H1 (cell line): Measurements from ENCODE around the gene EVI5. TPM values are rescaled to one million over a fixed set of nuclear protein-coding genes. Genes with fewer than 3 reads are reported as not detected.

ENCODE experiments used
- CTCF ChIA-PET: fragments of 300-600 bp; sonication (Branson Sonifier 250); formaldehyde crosslinking; loops from one replicate; lab custom pipeline; 2021; ENCODE audit not compliant: partially characterized antibody; lab: Charles Lee
- POLR2A ChIA-PET: fragments of 300-600 bp; sonication (Branson Sonifier 250); formaldehyde crosslinking; loops from one replicate; lab custom pipeline; 2021; ENCODE audit warnings: inconsistent platforms; ENCODE audit not compliant: partially characterized antibody; lab: Charles Lee
- DNase-seq, 2 experiments: peaks; one replicate each; pipeline versions ENCODE4 v3.0.0 to v3.0.0-alpha.2; 2010 to 2022; ENCODE audit warnings: low spot score in 2 of 2, low read depth in 1 of 2, mixed read lengths in 1 of 2
- FAIRE-seq: peaks from 2 replicates; lab custom pipeline; 2011; peaks lifted over from hg19 to GRCh38; lab: Jason Lieb, UNC
- H2AFZ ChIP-seq: 2 replicates; pipeline ENCODE4 v1.8.1; 2012; ENCODE audit warnings: low read length, inconsistent platforms
- H2AK5ac ChIP-seq: 2 replicates; pipeline ENCODE4 v1.6.1; 2013; ENCODE audit warnings: low read depth, low read length
- H2BK120ac ChIP-seq: replicated peaks from 2 replicates; pipeline ENCODE3; 2013; ENCODE audit warnings: low read depth, low read length, inconsistent platforms
- H2BK12ac ChIP-seq: 2 replicates; pipeline ENCODE4 v1.6.1; 2013; ENCODE audit warnings: low read depth, low read length
- H2BK15ac ChIP-seq: 2 replicates; pipeline ENCODE4 v1.6.1; 2013; ENCODE audit warnings: low read length
- H2BK20ac ChIP-seq: 2 replicates; pipeline ENCODE4 v1.6.1; 2013; ENCODE audit warnings: low read length
- H2BK5ac ChIP-seq: 2 replicates; pipeline ENCODE4 v1.6.1; 2013; ENCODE audit warnings: low read depth, low read length
- H3K14ac ChIP-seq: 2 replicates; pipeline ENCODE4 v1.6.1; 2013; ENCODE audit warnings: inconsistent platforms; ENCODE audit not compliant: insufficient read length
- H3K18ac ChIP-seq: 2 replicates; pipeline ENCODE4 v1.6.1; 2013; ENCODE audit warnings: low read length; ENCODE audit errors: extremely low read depth
- H3K23ac ChIP-seq: 2 replicates; pipeline ENCODE4 v1.6.1; 2013; ENCODE audit warnings: inconsistent platforms; ENCODE audit not compliant: insufficient read length
- H3K23me2 ChIP-seq: 2 replicates; pipeline ENCODE4 v1.6.1; 2013; ENCODE audit warnings: low read depth, low read length
- H3K27ac ChIP-seq: 2 replicates; pipeline ENCODE4 v1.6.1; 2011; ENCODE audit warnings: low read depth, low read length, inconsistent platforms
- H3K27me3 ChIP-seq, 4 experiments: replicated peaks in 1 of 4; 1 replicate in 1 of 4; 2 replicates in 3 of 4; pipeline versions ENCODE4 v1.6.1 to v1.8.1; 2011 to 2013; ENCODE audit warnings: low read length in 3 of 4, mild to moderate bottlenecking in 3 of 4, inconsistent platforms in 2 of 4, mixed read lengths in 2 of 4, moderate library complexity in 1 of 4; ENCODE audit not compliant: control insufficient read depth in 3 of 4, insufficient read depth in 3 of 4; ENCODE audit errors: extremely low read depth in 1 of 4
- H3K36me3 ChIP-seq, 4 experiments: 2 replicates each; pipeline versions ENCODE4 v1.6.1 to v1.8.1; 2011 to 2013; ENCODE audit warnings: mild to moderate bottlenecking in 4 of 4, low read length in 3 of 4, moderate library complexity in 2 of 4, control low read depth in 1 of 4, inconsistent platforms in 1 of 4; ENCODE audit not compliant: insufficient read depth in 4 of 4, control insufficient read depth in 2 of 4
- H3K4ac ChIP-seq: replicated peaks from 2 replicates; pipeline ENCODE3; 2013; ENCODE audit warnings: low read length, low read depth, mixed read lengths, inconsistent platforms; ENCODE audit not compliant: insufficient read length
- H3K4me1 ChIP-seq, 4 experiments: replicated peaks in 1 of 4; 1 replicate in 1 of 4; 2 replicates in 3 of 4; pipeline versions ENCODE4 v1.6.1 to v1.8.1; 2011 to 2013; ENCODE audit warnings: low read length in 3 of 4, inconsistent platforms in 2 of 4, mixed read lengths in 1 of 4; ENCODE audit not compliant: insufficient read depth in 4 of 4, control insufficient read depth in 3 of 4
- H3K4me2 ChIP-seq, 2 experiments: 2 replicates each; pipeline versions ENCODE4 v1.6.1 to v1.8.1; 2011 to 2013; ENCODE audit warnings: low read depth in 2 of 2, low read length in 2 of 2, control low read depth in 1 of 2, inconsistent platforms in 1 of 2, mild to moderate bottlenecking in 1 of 2; ENCODE audit not compliant: insufficient read depth in 1 of 2
- H3K4me3 ChIP-seq, 4 experiments: fragments of 200-600, 300-600 bp in 1 of 4; sonication (generic), shearing (Covaris generic), sonication (Bioruptor Twin) in 1 of 4; 2 replicates each; pipeline versions ENCODE4 v1.5.1 to v1.8.1; 2011 to 2016; ENCODE audit warnings: low read length in 4 of 4, low read depth in 3 of 4, control low read depth in 2 of 4, inconsistent platforms in 2 of 4, mild to moderate bottlenecking in 2 of 4, mixed read lengths in 1 of 4, moderate library complexity in 1 of 4; ENCODE audit not compliant: insufficient read depth in 2 of 4; ENCODE audit errors: extremely low read depth in 1 of 4
- H3K56ac ChIP-seq: replicated peaks from 2 replicates; pipeline ENCODE3; 2013; ENCODE audit warnings: low read depth, mild to moderate bottlenecking, mixed read lengths, low read length, inconsistent platforms; ENCODE audit not compliant: insufficient read length
- H3K79me1 ChIP-seq: 2 replicates; pipeline ENCODE4 v1.6.1; 2013; ENCODE audit warnings: low read depth, low read length, control low read depth
- H3K79me2 ChIP-seq, 2 experiments: 2 replicates each; pipeline versions ENCODE4 v1.6.1 to v1.8.1; 2012 to 2013; ENCODE audit warnings: low read length in 2 of 2, mild to moderate bottlenecking in 2 of 2, inconsistent platforms in 1 of 2; ENCODE audit not compliant: insufficient read depth in 2 of 2, control insufficient read depth in 1 of 2
- H3K9ac ChIP-seq, 4 experiments: replicated peaks in 1 of 4; 1 replicate in 1 of 4; 2 replicates in 3 of 4; pipeline versions ENCODE4 v1.6.1 to v1.8.1; 2011 to 2013; ENCODE audit warnings: low read depth in 3 of 4, low read length in 3 of 4, control low read depth in 2 of 4, mild to moderate bottlenecking in 2 of 4, moderate library complexity in 2 of 4, inconsistent platforms in 1 of 4; ENCODE audit errors: extremely low read depth in 1 of 4
- H3K9me3 ChIP-seq, 2 experiments: 2 replicates each; pipeline versions ENCODE4 v1.6.1 to v1.8.1; 2012 to 2013; ENCODE audit warnings: mild to moderate bottlenecking in 2 of 2, moderate library complexity in 2 of 2, control low read depth in 1 of 2, inconsistent platforms in 1 of 2, low read depth in 1 of 2, low read length in 1 of 2, mixed read lengths in 1 of 2; ENCODE audit not compliant: insufficient read depth in 2 of 2
- H4K20me1 ChIP-seq, 2 experiments: replicated peaks in 1 of 2; 2 replicates each; pipeline versions ENCODE3 to v1.8.1; 2011 to 2013; ENCODE audit warnings: inconsistent platforms in 2 of 2, low read length in 2 of 2, mild to moderate bottlenecking in 1 of 2; ENCODE audit not compliant: insufficient read depth in 2 of 2, control insufficient read depth in 1 of 2
- H4K5ac ChIP-seq: 2 replicates; pipeline ENCODE4 v1.6.1; 2013; ENCODE audit warnings: low read length, low read depth, mixed read lengths, inconsistent platforms; ENCODE audit not compliant: insufficient read length
- H4K8ac ChIP-seq: 2 replicates; pipeline ENCODE4 v1.8.0; 2013; ENCODE audit warnings: mild to moderate bottlenecking, moderate library complexity, low read length, inconsistent platforms; ENCODE audit not compliant: insufficient read depth; ENCODE audit errors: extremely low read depth
- H4K91ac ChIP-seq: replicated peaks from 2 replicates; pipeline ENCODE3; 2013; ENCODE audit warnings: low read length, mixed read lengths, inconsistent platforms; ENCODE audit not compliant: insufficient read length
- CEBPB ChIP-seq: IDR thresholded peaks from 2 replicates; pipeline ENCODE4 v1.6.1; 2012; ENCODE audit warnings: low read depth, low read length
- KDM5A ChIP-seq: fragments of 200-600 bp; IDR thresholded peaks from 2 replicates; pipeline ENCODE4 v1.7.1; 2012; ENCODE audit warnings: mild to moderate bottlenecking, low read length, inconsistent platforms, mixed read lengths
- NANOG ChIP-seq: IDR thresholded peaks from 2 replicates; pipeline ENCODE4 v1.6.1; 2011; ENCODE audit warnings: low read length, low read depth, mild to moderate bottlenecking, inconsistent platforms; ENCODE audit not compliant: insufficient read depth, poor library complexity, severe bottlenecking
- NRF1 ChIP-seq: IDR thresholded peaks from 2 replicates; pipeline ENCODE4 v1.6.1; 2011; ENCODE audit warnings: mild to moderate bottlenecking, low read depth, low read length, improper control_type of control experiment
- RFX5 ChIP-seq: IDR thresholded peaks from 2 replicates; pipeline ENCODE4 v1.6.1; 2011; ENCODE audit warnings: low read depth, low read length, improper control_type of control experiment, borderline replicate concordance
- TEAD4 ChIP-seq: IDR thresholded peaks from 2 replicates; pipeline ENCODE4 v1.6.1; 2012; ENCODE audit warnings: low read depth, low read length, inconsistent platforms, mixed read lengths
- WGBS, 2 experiments: shearing (Covaris generic) in 1 of 2; methylation state at CpG; one replicate each; pipeline versions ENCODE4 v1.1.6 to v1.1.7; 2013 to 2015; ENCODE audit warnings: low lambda C conversion rate in 2 of 2, mixed read lengths in 2 of 2, inconsistent platforms in 1 of 2, low coverage in 1 of 2, missing lambda C conversion rate in 1 of 2; ENCODE audit not compliant: insufficient replicate concordance in 2 of 2, insufficient coverage in 1 of 2, insufficient read length in 1 of 2; ENCODE audit errors: extremely low coverage in 1 of 2, missing lambda C conversion rate in 1 of 2; 5-methylcytosine and 5-hydroxymethylcytosine counted together
- polyA plus RNA-seq, 7 experiments: library from polyadenylated mRNA; depleted of rRNA in 3 of 7; stranded (reverse) in 5 of 7; unstranded in 2 of 7; fragments of >200 nt in 5 of 7; fragments of 200-250 nt in 2 of 7; gene quantifications; 1 replicate in 5 of 7; 2 replicates in 1 of 7; 4 replicates in 1 of 7; pipeline versions ENCODE4 v1.2.1 to v1.2.3, GENCODE V29; 2011 to 2013; ENCODE audit warnings: missing spikeins in 2 of 7, mixed read lengths in 2 of 7
- total RNA-seq: library from RNA; stranded (reverse); fragmentation: NEBNext Ultra II Directional; extraction: Animal tissue kit (Norgen Biotek cat#: 25700); gene quantifications from 2 replicates; pipeline ENCODE4 v1.2.1, GENCODE V29; 2021

EVI5 gene
- total and polyA plus RNA-seq, 2 of the 8 experiments (the other 6 are each of a cell fraction or from before 2014, with no cell fraction given): 1.7 to 13.7 TPM

DNA sequence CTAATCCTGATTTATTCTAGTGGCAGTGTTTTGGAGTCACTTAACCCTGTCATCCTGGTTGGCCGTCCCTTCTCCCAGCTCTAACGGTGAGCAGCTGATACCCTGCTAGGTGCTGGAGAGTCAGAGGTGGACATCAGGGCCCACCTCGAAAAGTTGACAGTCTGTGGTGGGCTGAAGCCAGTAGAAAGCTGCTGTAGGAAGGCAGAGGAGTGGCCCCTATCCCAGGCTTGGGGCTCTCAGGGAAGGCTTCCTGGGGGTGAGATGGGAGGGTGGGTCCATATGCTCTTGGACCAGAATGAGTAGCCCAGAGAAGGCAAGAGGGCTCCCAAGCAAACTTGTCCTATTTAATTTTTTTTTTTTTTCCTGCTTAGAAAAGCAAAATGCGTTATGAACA, 46.5 kb upstream of the EVI5 start:
- no peaks in the 10 kb centered on the region for H3K9me3 ChIP-seq
- no peak overlapping the region for H3K18ac ChIP-seq
- H3K79me1 ChIP-seq: no peaks in the 10 kb centered on the region; the same call in 1 of the 2 replicates
- H3K23ac ChIP-seq: no peak overlapping the region
- H3K4me2 ChIP-seq: peak overlapping the region; percentile 1 to 34
- DNase-seq (no peak), FAIRE-seq (no peak)
- H2BK15ac ChIP-seq: peak overlapping the region; percentile 92; the same call in 1 of the 2 replicates
- H4K5ac ChIP-seq: peak overlapping the region; percentile 22
- no peak overlapping the region for H3K9ac ChIP-seq
- H4K91ac ChIP-seq: peak overlapping the region; percentile 41
- H3K4me1 ChIP-seq: peaks cover 0 to 6% (median 3%) of the 10 kb centered on the region in 4 experiments; a peak in 4 of 7 replicates
- no peak overlapping the region for H3K56ac ChIP-seq
- H2BK12ac ChIP-seq: 0 out of 2 replicates have a peak overlapping the region, but pooled peaks have one; percentile 27
- peak overlapping the region; percentile 52 for H2AFZ ChIP-seq
- H3K4me3 ChIP-seq: peak overlapping the region in 3 of 4 experiments; percentile 98 to 100 (median 100); a peak in 6 of 8 replicates
- H2AK5ac ChIP-seq: no peak overlapping the region
- peaks cover 5% of the 10 kb centered on the region for H3K23me2 ChIP-seq
- H3K36me3 ChIP-seq: peaks cover 15 to 36% (median 26%) of the 10 kb centered on the region in 4 experiments
- H3K27ac ChIP-seq: 0 out of 2 replicates have a peak overlapping the region, but pooled peaks have one; percentile 31
- CTCF ChIA-PET: interaction anchor here (0.6 to 3.5 kb wide), 19 partner anchors 9 to 642 kb away, joined by 3 to 42 read pairs (median 4); no protein-coding TSS in a partner anchor
- no peak overlapping the region for H3K14ac ChIP-seq
- H3K4ac ChIP-seq: no peak overlapping the region
- POLR2A ChIA-PET: interaction anchor here (0.7 to 3.0 kb wide), 47 partner anchors 9 to 1549 kb away, joined by 3 to 72 read pairs (median 6); partner anchors contain the start of genes DIPK1A, EVI5 and MTF2
- H2BK20ac ChIP-seq: no peak overlapping the region
- no peaks in the 10 kb centered on the region; a peak in 1 of 7 replicates for H3K27me3 ChIP-seq
- no peak for TF ChIP-seq NRF1
- no peak for TF ChIP-seq KDM5A
- no peak for TF ChIP-seq NANOG
- TF ChIP-seq RFX5: no peak
- no peak for TF ChIP-seq CEBPB
- TF ChIP-seq TEAD4: no peak
- WGBS, 2 experiments: 62% methylated on average over 4 of the region's 4 CpGs; no CpG with 5 or more reads in 1 of the 2 experiments
- peak overlapping the region; percentile 77 for H4K8ac ChIP-seq
- peaks cover 33 to 46% of the 10 kb centered on the region in 2 experiments for H3K79me2 ChIP-seq
- H2BK5ac ChIP-seq: no peak overlapping the region
- H4K20me1 ChIP-seq: peaks cover 12 to 17% of the 10 kb centered on the region in 2 experiments
- no peak overlapping the region for H2BK120ac ChIP-seq
